AG09319 (cell line): ENCODE measurements around the gene PLEKHG4B.
"Not testable (repeated sequence)": the region's sequence is repeated elsewhere in the genome, so short reads cannot be mapped to it uniquely, and the experiment has no call there.

Experiments
- DNase-seq: peaks from one replicate; pipeline ENCODE4 v3.0.0-alpha.2; 2010; ENCODE audit warnings: low read depth; ENCODE audit errors: extremely low read depth
- CTCF ChIP-seq: IDR thresholded peaks from 2 replicates; pipeline ENCODE4 v1.5.1; 2011; ENCODE audit warnings: low read depth, mild to moderate bottlenecking, inconsistent platforms, low read length, moderate library complexity

PLEKHG4B gene

DNA sequence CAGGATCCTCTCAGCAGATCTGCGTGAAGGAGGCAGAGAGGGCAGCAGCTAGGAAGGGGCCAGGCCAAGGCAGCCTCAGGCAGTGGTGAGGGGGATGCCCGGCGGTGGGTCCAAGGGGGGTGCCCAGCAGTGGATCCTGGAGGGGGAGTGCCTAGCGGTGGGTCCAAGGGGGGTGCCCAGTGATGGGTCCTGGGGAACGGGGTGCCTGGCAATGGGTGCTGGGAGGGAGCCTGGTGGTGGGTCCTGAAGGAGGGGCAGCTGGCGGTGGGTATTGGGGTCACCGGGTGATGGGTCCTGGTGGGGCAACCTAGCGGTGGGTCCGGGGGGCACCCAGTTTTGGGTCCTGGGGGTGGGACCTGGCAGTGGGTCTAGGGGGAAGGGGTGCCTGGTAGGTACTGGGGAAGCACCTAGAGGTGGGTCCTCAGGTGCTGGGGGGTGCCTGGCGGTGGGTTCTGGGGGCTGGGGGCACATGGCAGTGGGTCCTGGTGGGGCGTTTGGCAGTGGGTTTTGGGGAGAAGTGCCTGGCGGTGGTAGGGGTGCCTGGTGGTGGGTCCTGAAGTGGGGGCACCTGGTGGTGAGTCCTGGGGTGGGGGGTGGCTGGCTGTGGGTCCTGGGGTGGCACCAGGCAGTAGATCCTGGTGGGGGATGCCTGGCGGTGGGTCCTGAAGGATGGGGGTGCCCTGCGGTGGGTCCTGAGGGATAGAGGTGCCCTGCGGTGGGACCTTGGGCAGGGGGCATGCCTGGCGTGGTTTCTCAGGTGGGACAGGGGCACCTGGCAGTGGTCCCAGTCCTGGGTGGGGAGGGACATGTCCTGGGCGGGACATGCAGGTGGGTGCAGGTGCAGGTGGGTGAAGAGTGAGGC is 101.2 kb downstream of the PLEKHG4B start:
- TF ChIP-seq CTCF: no peak
- no peak for DNase-seq

GRCh38 chr5:194102-194501 is 102.1 kb downstream of the PLEKHG4B start:
- no peak for TF ChIP-seq CTCF
- DNase-seq: no peak

- DNase-seq: no peak
- no peak for TF ChIP-seq CTCF
Observed at GRCh38 chr5:194603-195209, 102.7 kb downstream of the PLEKHG4B start.

DNA sequence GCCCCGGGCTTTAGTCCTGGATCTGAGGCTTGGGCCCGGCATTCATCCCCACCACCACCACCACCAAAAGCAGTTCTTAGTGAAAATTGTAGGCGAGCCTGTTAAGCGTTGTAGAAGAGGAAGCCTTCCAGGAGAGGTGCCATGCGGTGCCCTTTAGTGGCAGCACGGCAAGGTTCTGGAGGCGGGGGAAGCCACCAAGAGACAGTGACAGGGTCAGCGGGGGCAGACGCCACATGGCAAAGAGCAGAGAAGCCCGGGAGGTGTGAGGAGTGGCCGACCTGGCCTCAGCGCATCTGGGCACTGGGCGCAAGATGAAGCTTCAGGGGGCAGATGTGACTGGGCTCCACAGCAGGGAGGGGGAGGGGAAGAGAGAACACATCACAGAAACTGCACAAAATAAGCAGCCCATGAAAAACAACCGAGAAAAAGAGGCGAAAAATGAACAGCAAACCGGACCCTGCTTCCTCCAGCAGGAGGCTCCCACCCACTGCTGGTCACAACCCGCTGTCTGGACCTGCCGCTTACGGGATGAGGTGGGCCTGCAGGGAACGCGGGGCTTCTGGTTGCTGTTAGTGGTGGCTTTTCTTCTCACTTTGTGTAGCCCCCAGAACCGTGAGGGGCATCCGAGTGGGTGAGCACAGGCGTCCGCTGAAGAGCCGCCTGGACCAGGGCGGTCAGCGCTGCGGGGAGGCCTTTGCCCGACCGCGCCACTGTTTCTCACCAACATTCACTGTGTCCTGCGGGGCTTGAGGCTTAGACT is 103.6 kb downstream of the PLEKHG4B start:
- no peak for DNase-seq
- TF ChIP-seq CTCF: no peak

DNA sequence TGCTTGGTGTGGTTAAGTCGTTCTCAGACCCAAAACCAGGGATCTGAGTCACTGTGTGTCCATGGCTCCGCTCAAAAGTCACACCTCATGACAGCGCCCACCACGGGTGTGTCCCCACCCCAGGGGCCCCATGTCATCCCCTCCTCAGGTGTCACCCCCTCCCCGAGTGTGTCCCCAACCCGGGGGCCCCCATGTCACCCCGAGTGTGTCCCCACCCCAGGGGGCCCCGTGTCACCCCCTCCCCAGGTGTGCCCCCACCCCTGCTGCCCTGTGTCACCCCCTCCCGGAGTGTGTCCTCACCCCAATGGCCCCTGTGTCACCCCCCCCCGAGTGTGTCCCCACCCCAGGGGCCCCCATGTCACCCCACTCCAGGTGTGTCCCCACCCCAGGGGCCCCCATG is 104.4 kb downstream of the PLEKHG4B start:
- DNase-seq: no peak
- TF ChIP-seq CTCF: no peak

GRCh38 chr5:197031-197430 is 105.1 kb downstream of the PLEKHG4B start:
- not testable (repeated sequence) for DNase-seq

- no peak for TF ChIP-seq CTCF
- DNase-seq: no peak
Observed at GRCh38 chr5:197892-198489, 106.0 kb downstream of the PLEKHG4B start.
